ENCODE data around the gene SERINC5.
A peak's percentile ranks its signal among the peaks of the same experiment; 100 is the strongest.
"Not testable (repeated sequence)": the region's sequence is repeated elsewhere in the genome, so short reads cannot be mapped to it uniquely, and the experiment has no call there.

Gene SERINC5

DNA sequence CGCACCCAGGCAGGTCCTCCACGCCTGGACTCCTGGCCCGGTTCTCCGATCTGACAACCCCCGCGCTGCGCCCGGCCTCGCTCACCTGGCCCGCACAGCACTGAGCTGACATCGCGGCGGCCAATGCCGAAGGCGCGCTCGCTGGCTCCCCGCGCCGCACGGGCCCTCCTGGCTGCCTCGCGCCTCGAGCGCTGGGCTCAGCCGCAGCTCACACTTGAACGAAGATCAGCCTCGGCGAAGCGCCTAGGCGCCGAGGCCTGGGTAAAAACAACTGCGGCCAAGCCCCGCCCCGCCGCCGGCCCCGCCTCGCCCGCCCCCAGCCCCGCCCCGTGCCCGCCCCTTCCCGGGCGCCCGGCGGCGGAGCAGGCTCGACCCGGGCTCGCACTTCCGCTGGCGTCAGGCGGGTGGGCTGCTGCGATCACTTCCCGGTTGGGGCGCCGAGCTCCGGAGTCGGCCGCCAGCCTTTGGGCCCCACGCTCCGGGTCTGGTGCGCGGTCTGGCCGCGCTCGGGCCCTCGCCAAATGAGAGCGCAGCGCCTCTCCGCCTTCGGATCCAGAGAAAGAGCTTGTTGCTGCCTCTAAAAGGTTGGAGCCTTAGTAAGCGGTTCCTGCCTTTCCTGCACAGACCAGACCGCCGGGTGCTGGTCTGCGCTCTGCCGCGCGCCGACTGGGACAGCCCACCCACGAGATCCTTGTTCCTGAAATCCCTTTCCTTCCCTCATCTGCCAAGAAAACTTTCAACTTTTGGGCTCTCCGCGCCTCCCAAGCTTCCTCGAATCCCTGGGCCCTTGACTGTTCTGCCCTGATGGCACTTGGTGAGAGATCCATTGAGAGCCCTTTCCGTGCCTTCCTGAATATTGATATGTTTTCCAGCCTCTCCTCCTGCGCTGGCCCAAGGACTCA, at the start of gene SERINC5:
Gene SERINC5 (minus strand): TSS at position 238 of the 902 bp plus-strand sequence. CDS start 126 bp downstream, at position 112.
- peak; percentile 75 for DNase-seq

GRCh38 chr5:80302636-80303035, 46.8 kb upstream of the SERINC5 start:
- no peak for DNase-seq

GRCh38 chr5:80301342-80301741, 45.5 kb upstream of the SERINC5 start:
- not testable (repeated sequence) for DNase-seq

DNA sequence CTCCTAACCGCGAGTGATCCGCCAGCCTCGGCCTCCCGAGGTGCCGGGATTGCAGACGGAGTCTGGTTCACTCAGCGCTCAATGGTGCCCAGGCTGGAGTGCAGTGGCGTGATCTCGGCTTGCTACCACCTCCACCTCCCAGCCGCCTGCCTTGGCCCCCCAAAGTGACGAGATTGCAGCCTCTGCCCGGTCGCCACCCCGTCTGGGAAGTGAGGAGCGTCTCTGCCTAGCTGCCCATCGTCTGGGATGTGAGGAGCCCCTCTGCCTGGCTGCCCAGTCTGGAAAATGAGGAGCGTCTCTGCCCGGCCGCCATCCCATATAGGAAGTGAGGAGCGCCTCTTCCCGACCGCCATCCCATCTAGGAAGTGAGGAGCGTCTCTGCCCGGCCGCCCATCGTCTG, 44.9 kb upstream of the SERINC5 start:
- DNase-seq: not testable (repeated sequence)

GRCh38 chr5:80300125-80300524, 44.3 kb upstream of the SERINC5 start:
- no peak for DNase-seq

DNA sequence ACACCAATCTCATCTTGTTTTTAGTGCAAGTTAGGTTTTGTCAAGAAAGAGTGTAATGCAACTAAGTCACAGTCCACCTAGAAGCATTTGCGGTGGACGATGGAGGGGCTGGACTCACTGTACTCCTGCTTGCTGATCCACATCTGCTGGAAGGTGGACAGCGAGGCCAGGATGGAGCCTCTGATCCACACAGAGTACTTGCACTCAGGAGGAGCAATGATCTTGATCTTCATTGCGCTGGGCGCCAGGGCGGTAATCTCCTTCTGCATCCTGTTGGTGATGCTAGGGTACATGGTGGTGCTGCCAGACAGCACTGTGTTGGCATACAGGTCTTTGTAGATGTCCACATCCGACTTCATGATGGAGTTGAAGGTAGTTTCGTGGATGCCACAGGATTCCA, 43.8 kb upstream of the SERINC5 start:
- DNase-seq: no peak

GRCh38 chr5:80296121-80296520, 40.3 kb upstream of the SERINC5 start:
- DNase-seq: no peak

DNA sequence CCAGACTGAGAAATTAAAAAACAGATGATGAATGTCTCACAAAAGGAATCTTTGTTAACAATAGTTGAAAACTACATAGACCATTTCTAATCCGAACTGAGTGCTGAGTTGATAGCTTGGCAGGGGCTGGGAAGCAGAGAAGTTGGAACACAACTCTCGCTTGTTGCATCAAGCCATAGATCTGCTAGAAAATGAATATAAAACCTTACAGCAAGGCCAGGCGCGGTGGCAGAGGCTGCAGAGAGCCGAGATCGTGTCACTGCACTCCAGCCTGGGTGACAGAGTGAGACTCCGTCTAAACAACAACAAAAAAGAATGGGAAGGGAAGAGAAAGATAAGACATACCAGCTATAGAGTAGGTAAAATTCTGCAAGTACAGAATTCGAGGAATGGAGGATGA, 35.9 kb upstream of the SERINC5 start:
- no peak for DNase-seq

DNA sequence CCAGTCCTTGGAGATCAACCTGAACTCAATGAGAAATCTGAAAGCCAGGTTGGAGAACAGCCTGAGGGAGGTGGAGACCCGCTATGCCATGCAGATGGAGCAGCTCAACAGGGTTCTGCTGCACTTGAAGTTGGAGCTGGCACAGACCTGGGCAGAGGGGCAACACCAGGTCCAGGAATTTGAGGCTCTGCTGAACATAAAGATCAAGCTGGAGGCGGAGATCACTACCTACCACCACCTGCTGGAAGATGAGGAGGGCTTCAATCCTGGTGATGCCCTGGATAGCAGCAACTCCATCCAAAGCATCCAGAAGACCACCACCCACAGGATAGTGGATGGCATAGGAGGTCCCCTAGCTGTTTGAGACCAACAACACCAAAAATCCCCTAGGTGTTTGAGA, 33.5 kb upstream of the SERINC5 start:
- DNase-seq: no peak

DNA sequence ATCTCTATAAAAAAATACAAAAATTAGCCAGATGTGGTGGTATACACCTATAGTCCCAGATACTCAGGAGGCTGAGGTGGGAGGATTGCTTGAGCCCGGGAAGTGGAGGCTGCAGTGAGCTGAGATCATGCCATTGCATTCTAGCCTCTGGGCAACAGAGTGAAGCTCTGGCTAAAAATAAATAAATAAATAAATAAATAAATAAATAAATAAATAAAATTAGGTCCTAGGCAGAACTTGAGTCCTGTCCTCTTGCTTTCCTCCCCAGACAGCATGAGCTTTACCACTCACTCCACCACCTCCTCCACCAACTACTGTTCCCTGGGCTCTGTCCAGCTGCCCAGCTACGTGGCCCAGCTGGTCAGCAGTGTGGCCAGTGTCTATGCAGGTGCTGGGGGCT, 32.3 kb upstream of the SERINC5 start:
- DNase-seq: no peak

DNA sequence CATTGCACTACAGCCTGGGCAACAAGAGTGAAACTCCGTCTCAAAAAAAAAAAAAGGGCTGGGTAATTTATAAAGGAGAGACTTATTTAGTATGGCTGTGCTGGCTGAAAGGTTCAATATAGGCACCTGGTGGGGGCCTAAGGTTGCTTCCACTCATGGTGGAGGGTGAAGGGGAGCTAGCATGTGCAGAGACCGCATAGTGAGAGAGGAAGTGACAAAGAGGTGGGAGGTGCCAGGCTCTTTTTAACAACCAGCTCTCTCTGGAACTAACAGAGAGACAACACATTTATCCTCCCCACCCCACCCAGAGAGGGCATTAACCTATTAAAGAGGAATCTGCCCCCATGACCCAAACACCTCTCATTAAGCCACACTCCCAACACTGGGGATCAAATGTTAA, 28.9 kb upstream of the SERINC5 start:
- DNase-seq: no peak

DNA sequence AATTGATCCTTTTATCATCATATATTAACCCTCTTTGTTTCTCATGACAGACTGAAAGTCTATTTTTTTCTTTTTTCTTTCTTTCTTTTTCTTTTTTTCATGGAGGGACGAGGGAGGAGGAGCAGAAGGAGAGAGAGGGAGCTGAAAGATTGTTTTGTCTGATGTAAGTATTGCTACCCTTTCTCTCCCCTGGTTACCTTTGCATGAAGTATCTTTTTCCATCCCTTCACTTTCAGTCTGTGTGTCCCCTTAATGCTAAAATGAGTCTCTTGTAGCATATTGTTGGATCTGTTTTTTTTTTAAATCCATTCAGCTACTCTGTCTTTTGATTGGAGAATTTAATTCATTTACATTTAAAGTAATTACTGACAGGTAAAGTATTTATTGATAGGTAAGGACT, 27.5 kb upstream of the SERINC5 start:
- DNase-seq: no peak

- DNase-seq: no peak
Observed at GRCh38 chr5:80282054-80282453, 26.2 kb upstream of the SERINC5 start.

- no peak for DNase-seq
Observed at GRCh38 chr5:80277191-80277590, 21.3 kb upstream of the SERINC5 start.

GRCh38 chr5:80276186-80276585, 20.3 kb upstream of the SERINC5 start:
- no peak for DNase-seq

DNA sequence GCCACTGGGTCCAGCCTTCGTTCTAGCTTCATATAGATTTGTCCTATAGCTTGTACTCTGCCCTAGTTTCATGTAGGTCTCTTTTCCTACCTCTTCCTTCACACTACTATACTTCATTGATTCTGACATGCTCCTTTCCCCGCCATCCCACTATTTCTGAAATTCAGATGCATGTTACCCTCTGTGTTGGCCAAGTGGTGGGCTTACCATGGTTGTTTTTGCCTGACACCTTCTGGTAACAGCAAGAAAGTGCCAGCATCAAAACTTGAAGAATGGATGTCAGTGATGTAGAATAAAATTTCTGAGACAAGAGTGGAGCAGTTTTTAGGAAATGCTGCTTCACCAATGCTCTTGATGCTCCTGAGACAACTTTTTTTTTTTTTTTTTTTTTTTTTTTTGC, 19.5 kb upstream of the SERINC5 start:
- peak; percentile 22 for DNase-seq

GRCh38 chr5:80270543-80270942, 14.7 kb upstream of the SERINC5 start:
- DNase-seq: not testable (repeated sequence)

- DNase-seq: no peak
Observed at GRCh38 chr5:80269991-80270438, 14.2 kb upstream of the SERINC5 start.

GRCh38 chr5:80268916-80269315, 13.1 kb upstream of the SERINC5 start:
- DNase-seq: no peak

DNA sequence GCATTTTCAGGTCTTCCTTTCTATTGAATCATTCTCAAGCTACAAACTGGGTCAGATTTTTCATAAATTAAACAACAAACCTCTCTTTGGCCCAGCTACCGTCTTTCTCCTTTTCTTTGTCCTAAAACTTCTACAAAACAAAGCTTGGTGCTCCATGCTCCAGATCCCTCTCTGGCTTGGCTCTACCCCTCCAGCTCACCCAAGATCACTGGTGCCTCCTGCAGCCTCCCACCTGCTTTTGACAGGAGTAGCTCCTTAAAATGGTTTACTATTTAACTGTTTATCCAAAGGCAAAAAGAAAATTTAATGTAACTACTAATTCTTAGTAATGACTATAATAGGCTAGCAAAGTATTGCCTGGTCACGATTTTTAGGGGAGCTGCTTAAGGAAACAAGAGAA, 10.7 kb upstream of the SERINC5 start:
- no peak for DNase-seq

GRCh38 chr5:80260461-80260860, 4.6 kb upstream of the SERINC5 start:
- DNase-seq: no peak

- no peak for DNase-seq
Observed at GRCh38 chr5:80259511-80260203, 3.8 kb upstream of the SERINC5 start.

GRCh38 chr5:80255431-80255810, 427 bp downstream of the SERINC5 start:
- peak; percentile 44 for DNase-seq

DNA sequence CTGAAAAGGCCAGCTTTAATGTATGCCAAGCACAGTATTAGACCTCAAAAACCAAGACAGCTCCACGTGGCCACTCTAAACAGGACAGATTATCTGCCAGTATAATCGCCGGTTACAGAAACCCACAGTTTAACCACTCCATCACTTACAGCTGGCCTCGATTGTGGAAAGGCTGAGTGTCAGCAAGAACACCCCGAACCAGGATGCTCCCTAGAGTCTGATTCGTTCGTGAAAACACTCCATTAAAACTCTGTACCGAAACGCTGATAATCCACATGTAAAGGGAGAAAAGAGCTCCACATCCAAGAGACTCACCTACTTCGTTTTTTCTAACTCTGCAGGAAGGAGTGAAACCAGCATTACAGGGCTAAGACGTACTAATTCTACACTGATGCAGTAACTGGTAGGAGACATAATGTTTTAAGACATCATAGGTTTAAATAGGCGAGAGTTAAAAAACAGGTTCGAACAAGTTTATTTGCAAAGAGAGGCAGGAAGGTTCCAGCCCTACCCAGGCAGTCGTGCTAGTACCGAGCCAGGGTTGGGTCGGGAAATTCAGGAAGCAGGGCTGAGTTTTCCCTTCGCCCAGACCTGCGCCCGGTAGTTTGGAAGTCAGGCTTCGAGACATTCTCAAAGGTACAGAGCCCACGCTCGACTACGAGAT, 949 bp downstream of the SERINC5 start:
- DNase-seq: peak; percentile 19
